MCF 10A (cell line): ENCODE measurements around the gene SPEF2. TPM values are rescaled to one million over a fixed set of nuclear protein-coding genes. Genes with fewer than 3 reads are reported as not detected.

ENCODE experiments used
- BruUV-seq: library from RNA; stranded (reverse); fragments of 400-500 nt; replicated peaks from 2 replicates; lab custom pipeline; 2021; lab: Mats Ljungman, UMichigan
- CTCF ChIA-PET: fragments of 300-600 bp; sonication (Branson Sonifier 250); formaldehyde crosslinking; extraction: SDS; loops from one replicate; lab custom pipeline; 2021; ENCODE audit warnings: antibody characterized with exemption, inconsistent platforms; lab: Yijun Ruan, JAX
- POLR2A ChIA-PET: fragments of 300-600, 350-650 bp; sonication (Branson Sonifier 250); formaldehyde crosslinking; extraction: SDS; loops from one replicate; lab custom pipeline; 2020; ENCODE audit warnings: antibody characterized with exemption, inconsistent platforms; lab: Yijun Ruan, JAX
- DNase-seq: peaks from one replicate; pipeline ENCODE4 v3.0.0-alpha.2; 2018; ENCODE audit not compliant: unreplicated experiment
- H3K27ac Mint-ChIP-seq: one replicate; pipeline ENCODE4 v1.8.0; 2022; ENCODE audit warnings: mild to moderate bottlenecking, low read depth, mixed read lengths; ENCODE audit not compliant: unreplicated experiment
- H3K27me3 Mint-ChIP-seq: one replicate; pipeline ENCODE4 v1.8.0; 2022; ENCODE audit warnings: mixed read lengths; ENCODE audit not compliant: insufficient read depth, unreplicated experiment
- H3K36me3 Mint-ChIP-seq: one replicate; pipeline ENCODE4 v1.8.0; 2022; ENCODE audit warnings: mild to moderate bottlenecking, moderate library complexity, mixed read lengths; ENCODE audit not compliant: insufficient read depth, unreplicated experiment
- H3K4me1 Mint-ChIP-seq: one replicate; pipeline ENCODE4 v1.8.0; 2022; ENCODE audit warnings: mixed read lengths; ENCODE audit not compliant: insufficient read depth, unreplicated experiment
- H3K4me3 Mint-ChIP-seq: one replicate; pipeline ENCODE4 v1.8.0; 2022; ENCODE audit warnings: mild to moderate bottlenecking, moderate library complexity, mixed read lengths; ENCODE audit not compliant: unreplicated experiment
- H3K9me3 Mint-ChIP-seq: one replicate; pipeline ENCODE4 v1.8.0; 2022; ENCODE audit warnings: mixed read lengths; ENCODE audit not compliant: unreplicated experiment
- intact Hi-C: fragments of 100-400 bp; cut with micrococcal nuclease; formaldehyde crosslinking; loops from 2 replicates; pipeline ENCODE4 v1.14.1; 2022
- total RNA-seq: library from RNA; stranded (reverse); gene quantifications from 2 replicates; pipeline ENCODE4 v1.2.3, GENCODE V29; 2022
- TF ChIP-seq, protein P1 (sequence below): fragments of 200-600 bp; IDR thresholded peaks from one replicate; pipeline ENCODE4 v1.8.0; 2022; ENCODE audit warnings: antibody characterized with exemption, mild to moderate bottlenecking; ENCODE audit not compliant: unreplicated experiment

The SPEF2 gene
- total RNA-seq, 1 experiment from 2014 or later = 5.3 TPM

DNA sequence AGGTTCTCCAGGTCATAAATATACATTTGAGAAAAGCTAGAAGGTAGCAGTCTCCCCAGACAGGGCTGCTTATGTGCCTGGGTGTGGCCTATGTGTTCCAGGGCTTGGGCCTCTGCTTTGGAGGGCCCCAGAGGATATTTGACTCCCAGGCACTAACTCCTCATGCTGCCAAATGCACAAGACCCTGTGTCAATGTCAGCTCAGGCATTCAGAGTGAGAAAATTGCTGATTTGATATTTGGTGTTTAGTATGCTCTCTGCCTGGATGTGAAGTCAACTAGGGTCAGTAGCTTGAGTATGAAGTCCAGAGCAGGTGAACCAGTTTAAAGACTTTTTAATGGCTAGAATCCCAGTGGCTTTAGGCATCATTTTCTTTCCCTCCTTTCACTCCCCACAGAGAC is 181.5 kb downstream of the SPEF2 start:
- Mint-ChIP-seq H3K27ac (no peak overlapping the region), H3K4me3 (no peak overlapping the region), H3K27me3 (no peaks in the 10 kb centered on the region), H3K9me3 (no peaks in the 10 kb centered on the region), H3K36me3 (no peaks in the 10 kb centered on the region), H3K4me1 (peaks cover 6% of the 10 kb centered on the region)
- no peak for DNase-seq
- intact Hi-C loops = no loop called here
- no TSS peak for BruUV-seq
- TF ChIP-seq, protein P1, sequence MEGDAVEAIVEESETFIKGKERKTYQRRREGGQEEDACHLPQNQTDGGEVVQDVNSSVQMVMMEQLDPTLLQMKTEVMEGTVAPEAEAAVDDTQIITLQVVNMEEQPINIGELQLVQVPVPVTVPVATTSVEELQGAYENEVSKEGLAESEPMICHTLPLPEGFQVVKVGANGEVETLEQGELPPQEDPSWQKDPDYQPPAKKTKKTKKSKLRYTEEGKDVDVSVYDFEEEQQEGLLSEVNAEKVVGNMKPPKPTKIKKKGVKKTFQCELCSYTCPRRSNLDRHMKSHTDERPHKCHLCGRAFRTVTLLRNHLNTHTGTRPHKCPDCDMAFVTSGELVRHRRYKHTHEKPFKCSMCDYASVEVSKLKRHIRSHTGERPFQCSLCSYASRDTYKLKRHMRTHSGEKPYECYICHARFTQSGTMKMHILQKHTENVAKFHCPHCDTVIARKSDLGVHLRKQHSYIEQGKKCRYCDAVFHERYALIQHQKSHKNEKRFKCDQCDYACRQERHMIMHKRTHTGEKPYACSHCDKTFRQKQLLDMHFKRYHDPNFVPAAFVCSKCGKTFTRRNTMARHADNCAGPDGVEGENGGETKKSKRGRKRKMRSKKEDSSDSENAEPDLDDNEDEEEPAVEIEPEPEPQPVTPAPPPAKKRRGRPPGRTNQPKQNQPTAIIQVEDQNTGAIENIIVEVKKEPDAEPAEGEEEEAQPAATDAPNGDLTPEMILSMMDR = no peak
- ChIA-PET CTCF (interaction anchor here (0.9 to 1.2 kb wide), 3 partner anchors 22 to 148 kb away, joined by 3 read pairs; no protein-coding TSS in a partner anchor), POLR2A (no interaction called here)

GRCh38 chr5:35799753-35800152 is 182.1 kb downstream of the SPEF2 start:
- no peaks in the 10 kb centered on the region for H3K9me3 Mint-ChIP-seq
- H3K4me1 Mint-ChIP-seq = peaks cover 6% of the 10 kb centered on the region
- no peak overlapping the region for H3K27ac Mint-ChIP-seq
- no peaks in the 10 kb centered on the region for H3K27me3 Mint-ChIP-seq
- TF ChIP-seq, protein P1 = no peak
- ChIA-PET POLR2A (no interaction called here), CTCF (interaction anchor here (0.9 to 1.2 kb wide), 4 partner anchors 22 to 1803 kb away, joined by 3 read pairs; no protein-coding TSS in a partner anchor)
- intact Hi-C loops = no loop called here
- no peak for DNase-seq
- no peaks in the 10 kb centered on the region for H3K36me3 Mint-ChIP-seq
- no TSS peak for BruUV-seq
- no peak overlapping the region for H3K4me3 Mint-ChIP-seq

DNA sequence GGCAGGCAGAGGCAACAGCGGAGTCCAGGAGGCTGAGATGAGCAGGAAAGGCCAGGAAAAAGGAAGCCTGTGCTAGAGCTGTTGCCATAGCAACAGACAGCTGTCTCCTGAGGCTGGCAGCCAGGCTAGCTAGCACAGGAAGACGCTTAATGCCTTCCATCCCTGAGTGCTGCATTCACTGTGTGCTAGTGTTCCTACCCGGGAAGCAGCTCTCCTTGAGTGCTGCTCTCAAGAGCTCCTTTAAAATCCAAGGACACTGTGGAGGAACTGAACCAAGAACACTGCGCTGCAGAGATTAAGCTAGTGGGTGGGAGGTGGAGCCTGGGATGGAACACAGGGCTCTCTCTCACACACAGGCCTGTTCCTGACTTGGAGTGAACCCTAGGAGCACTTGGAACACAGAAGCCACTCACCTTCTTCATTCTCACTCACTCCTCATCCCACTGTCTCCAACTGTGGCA is 185.6 kb downstream of the SPEF2 start:
- no peaks in the 10 kb centered on the region for H3K27me3 Mint-ChIP-seq
- no peaks in the 10 kb centered on the region for H3K4me1 Mint-ChIP-seq
- peak overlapping the region; percentile 52 for H3K27ac Mint-ChIP-seq
- no peak for DNase-seq
- H3K36me3 Mint-ChIP-seq = no peaks in the 10 kb centered on the region
- TF ChIP-seq, protein P1 = no peak
- CTCF ChIA-PET = interaction anchor here (0.6 to 0.8 kb wide), 2 partner anchors 641 to 716 kb away, joined by 3 read pairs; no protein-coding TSS in a partner anchor
- no peaks in the 10 kb centered on the region for H3K9me3 Mint-ChIP-seq
- intact Hi-C loops = no loop called here
- no peak overlapping the region for H3K4me3 Mint-ChIP-seq
- POLR2A ChIA-PET = no interaction called here
- BruUV-seq = no TSS peak

DNA sequence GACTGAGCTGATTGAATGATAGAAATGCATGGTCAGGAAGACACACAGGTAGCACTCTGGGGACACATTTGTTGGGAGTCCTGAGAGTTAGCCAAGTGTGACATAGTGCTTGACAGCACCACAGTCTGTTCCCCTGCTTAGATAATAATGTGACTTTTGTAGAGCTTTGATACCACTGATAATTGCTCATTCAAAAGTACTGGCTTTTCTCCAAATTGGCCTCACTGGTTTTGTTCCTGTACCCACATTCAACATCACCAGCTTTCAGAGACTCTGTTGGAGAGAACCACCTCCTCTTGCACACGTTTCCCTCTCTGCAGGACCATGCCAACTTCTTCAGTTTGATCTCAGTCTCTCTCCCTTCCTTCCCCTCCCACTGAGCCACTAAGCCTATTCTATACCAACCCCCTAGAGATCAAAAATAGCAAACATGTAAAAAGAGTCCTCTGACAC is 186.6 kb downstream of the SPEF2 start:
- no peaks in the 10 kb centered on the region for H3K4me1 Mint-ChIP-seq
- no peaks in the 10 kb centered on the region for H3K9me3 Mint-ChIP-seq
- POLR2A ChIA-PET = no interaction called here
- no peaks in the 10 kb centered on the region for H3K27me3 Mint-ChIP-seq
- H3K36me3 Mint-ChIP-seq = no peaks in the 10 kb centered on the region
- intact Hi-C loops = no loop called here
- no peak overlapping the region for H3K4me3 Mint-ChIP-seq
- DNase-seq = no peak
- BruUV-seq = no TSS peak
- TF ChIP-seq, protein P1 = no peak
- CTCF ChIA-PET = interaction anchor here (0.5 to 0.8 kb wide), 3 partner anchors 62 to 121 kb away, joined by 3 to 4 read pairs (median 3); no protein-coding TSS in a partner anchor
- no peak overlapping the region for H3K27ac Mint-ChIP-seq
